Measurements from ENCODE around the gene FSCN2.

DNA sequence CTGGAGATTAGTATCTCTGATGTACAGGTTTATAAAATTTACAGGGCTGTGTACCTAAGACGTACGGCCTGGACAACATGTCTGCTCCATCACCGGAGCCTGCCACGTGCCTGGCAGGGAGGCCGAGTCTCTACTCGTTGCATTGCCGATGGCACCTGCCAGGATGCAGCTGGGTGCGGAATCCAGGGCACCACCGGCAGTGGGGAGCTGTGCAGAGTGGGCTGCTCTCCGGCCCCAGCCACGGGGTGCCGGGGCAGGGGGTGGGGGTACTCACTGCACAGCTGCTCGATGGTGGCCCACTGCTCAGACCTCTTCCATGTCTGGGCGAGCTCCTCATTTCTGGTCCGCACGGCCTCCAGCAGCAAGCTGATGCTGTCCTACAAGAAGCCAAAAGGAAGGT, 37.1 kb downstream of the FSCN2 start:
- TF ChIP-seq, protein P1, sequence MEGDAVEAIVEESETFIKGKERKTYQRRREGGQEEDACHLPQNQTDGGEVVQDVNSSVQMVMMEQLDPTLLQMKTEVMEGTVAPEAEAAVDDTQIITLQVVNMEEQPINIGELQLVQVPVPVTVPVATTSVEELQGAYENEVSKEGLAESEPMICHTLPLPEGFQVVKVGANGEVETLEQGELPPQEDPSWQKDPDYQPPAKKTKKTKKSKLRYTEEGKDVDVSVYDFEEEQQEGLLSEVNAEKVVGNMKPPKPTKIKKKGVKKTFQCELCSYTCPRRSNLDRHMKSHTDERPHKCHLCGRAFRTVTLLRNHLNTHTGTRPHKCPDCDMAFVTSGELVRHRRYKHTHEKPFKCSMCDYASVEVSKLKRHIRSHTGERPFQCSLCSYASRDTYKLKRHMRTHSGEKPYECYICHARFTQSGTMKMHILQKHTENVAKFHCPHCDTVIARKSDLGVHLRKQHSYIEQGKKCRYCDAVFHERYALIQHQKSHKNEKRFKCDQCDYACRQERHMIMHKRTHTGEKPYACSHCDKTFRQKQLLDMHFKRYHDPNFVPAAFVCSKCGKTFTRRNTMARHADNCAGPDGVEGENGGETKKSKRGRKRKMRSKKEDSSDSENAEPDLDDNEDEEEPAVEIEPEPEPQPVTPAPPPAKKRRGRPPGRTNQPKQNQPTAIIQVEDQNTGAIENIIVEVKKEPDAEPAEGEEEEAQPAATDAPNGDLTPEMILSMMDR (conservative IDR thresholded peaks at IDR 0.05; ENCODE audit: low read depth in 2 of 2) = no peak
- TF ChIP-seq POLR2AphosphoS5 (IDR thresholded peaks at IDR 0.05; ENCODE audit: low read depth) (no peak), CREB1 (CRISPR knock-in tag; IDR thresholded peaks at IDR 0.05; ENCODE audit: low read depth) (no peak), EZH2phosphoT487 (IDR thresholded peaks at IDR 0.05; ENCODE audit: unreplicated experiment) (no peak), EZH2 (IDR thresholded peaks at IDR 0.05; ENCODE audit: low read depth, unreplicated experiment) (no peak), JUNB (IDR thresholded peaks at IDR 0.05; ENCODE audit: unreplicated experiment) (no peak)
- TF ChIP-seq, protein P2, sequence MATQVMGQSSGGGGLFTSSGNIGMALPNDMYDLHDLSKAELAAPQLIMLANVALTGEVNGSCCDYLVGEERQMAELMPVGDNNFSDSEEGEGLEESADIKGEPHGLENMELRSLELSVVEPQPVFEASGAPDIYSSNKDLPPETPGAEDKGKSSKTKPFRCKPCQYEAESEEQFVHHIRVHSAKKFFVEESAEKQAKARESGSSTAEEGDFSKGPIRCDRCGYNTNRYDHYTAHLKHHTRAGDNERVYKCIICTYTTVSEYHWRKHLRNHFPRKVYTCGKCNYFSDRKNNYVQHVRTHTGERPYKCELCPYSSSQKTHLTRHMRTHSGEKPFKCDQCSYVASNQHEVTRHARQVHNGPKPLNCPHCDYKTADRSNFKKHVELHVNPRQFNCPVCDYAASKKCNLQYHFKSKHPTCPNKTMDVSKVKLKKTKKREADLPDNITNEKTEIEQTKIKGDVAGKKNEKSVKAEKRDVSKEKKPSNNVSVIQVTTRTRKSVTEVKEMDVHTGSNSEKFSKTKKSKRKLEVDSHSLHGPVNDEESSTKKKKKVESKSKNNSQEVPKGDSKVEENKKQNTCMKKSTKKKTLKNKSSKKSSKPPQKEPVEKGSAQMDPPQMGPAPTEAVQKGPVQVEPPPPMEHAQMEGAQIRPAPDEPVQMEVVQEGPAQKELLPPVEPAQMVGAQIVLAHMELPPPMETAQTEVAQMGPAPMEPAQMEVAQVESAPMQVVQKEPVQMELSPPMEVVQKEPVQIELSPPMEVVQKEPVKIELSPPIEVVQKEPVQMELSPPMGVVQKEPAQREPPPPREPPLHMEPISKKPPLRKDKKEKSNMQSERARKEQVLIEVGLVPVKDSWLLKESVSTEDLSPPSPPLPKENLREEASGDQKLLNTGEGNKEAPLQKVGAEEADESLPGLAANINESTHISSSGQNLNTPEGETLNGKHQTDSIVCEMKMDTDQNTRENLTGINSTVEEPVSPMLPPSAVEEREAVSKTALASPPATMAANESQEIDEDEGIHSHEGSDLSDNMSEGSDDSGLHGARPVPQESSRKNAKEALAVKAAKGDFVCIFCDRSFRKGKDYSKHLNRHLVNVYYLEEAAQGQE (IDR thresholded peaks at IDR 0.05; ENCODE audit: unreplicated experiment) = no peak
